Neural progenitor cell (in vitro differentiated cells): ENCODE data around the gene KRTAP19-1. TPM values are rescaled to one million over a fixed set of nuclear protein-coding genes. Genes with fewer than 3 reads are reported as not detected.
A peak's percentile ranks its signal among the peaks of the same experiment; 100 is the strongest.

Experiments
- DNase-seq: peaks from one replicate; pipeline ENCODE4 v3.0.0-alpha.2; 2016; ENCODE audit warnings: low spot score
- H2AFZ ChIP-seq: fragments of 200-600 bp; sonication (generic); replicated peaks from 2 replicates; pipeline ENCODE4 v1.6.1; 2016; ENCODE audit warnings: antibody characterized with exemption
- H3F3A ChIP-seq: fragments of 200-600 bp; sonication (generic); 2 replicates; pipeline ENCODE4 v1.6.1; 2016; ENCODE audit warnings: antibody characterized with exemption, low read depth
- H3K27ac ChIP-seq: fragments of 200-600 bp; sonication (generic); 2 replicates; pipeline ENCODE4 v1.5.1; 2016; ENCODE audit warnings: mild to moderate bottlenecking
- H3K27me3 ChIP-seq: fragments of 200-600 bp; sonication (generic); 2 replicates; pipeline ENCODE4 v1.6.1; 2016; ENCODE audit warnings: mild to moderate bottlenecking, moderate library complexity
- H3K36me3 ChIP-seq: fragments of 200-600 bp; sonication (generic); 2 replicates; pipeline ENCODE4 v1.5.1; 2016
- H3K4me1 ChIP-seq: fragments of 200-600 bp; sonication (generic); 2 replicates; pipeline ENCODE4 v1.6.1; 2016; ENCODE audit warnings: mixed run types
- H3K4me2 ChIP-seq: fragments of 200-600 bp; sonication (generic); 2 replicates; pipeline ENCODE4 v1.6.1; 2016
- H3K4me3 ChIP-seq: fragments of 200-600 bp; sonication (generic); 2 replicates; pipeline ENCODE4 v1.5.1; 2016
- H3K79me2 ChIP-seq: fragments of 200-600 bp; sonication (generic); 2 replicates; pipeline ENCODE4 v1.6.1; 2016; ENCODE audit warnings: low read depth
- H3K9ac ChIP-seq: fragments of 200-600 bp; sonication (generic); 2 replicates; pipeline ENCODE4 v1.6.1; 2016
- H3K9me3 ChIP-seq: fragments of 200-600 bp; sonication (generic); 2 replicates; pipeline ENCODE4 v1.5.1; 2016; ENCODE audit warnings: low read depth
- H4K20me1 ChIP-seq: fragments of 200-600 bp; sonication (generic); 2 replicates; pipeline ENCODE4 v1.6.1; 2016; ENCODE audit warnings: low read depth
- H3K27ac Mint-ChIP-seq: 3 replicates; pipeline ENCODE4 v1.8.0; 2021; ENCODE audit warnings: mixed read lengths
- H3K27me3 Mint-ChIP-seq: 2 replicates; pipeline ENCODE4 v1.8.0; 2022; ENCODE audit warnings: low read depth, mild to moderate bottlenecking, inconsistent platforms, moderate library complexity, mixed read lengths; ENCODE audit not compliant: insufficient read depth
- H3K36me3 Mint-ChIP-seq: 3 replicates; pipeline ENCODE4 v1.8.0; 2021; ENCODE audit warnings: mixed read lengths
- H3K4me1 Mint-ChIP-seq: 3 replicates; pipeline ENCODE4 v1.8.0; 2021; ENCODE audit warnings: mixed read lengths
- H3K4me3 Mint-ChIP-seq: 3 replicates; pipeline ENCODE4 v1.8.0; 2021; ENCODE audit warnings: mild to moderate bottlenecking, moderate library complexity, mixed read lengths
- H3K9me3 Mint-ChIP-seq: 3 replicates; pipeline ENCODE4 v1.8.0; 2020; ENCODE audit warnings: mixed read lengths
- CTCF ChIP-seq: fragments of 200-600 bp; sonication (generic); IDR thresholded peaks from 2 replicates; pipeline ENCODE4 v1.5.1; 2017; ENCODE audit warnings: antibody characterized with exemption, mild to moderate bottlenecking
- EZH2 ChIP-seq: fragments of 200-600 bp; sonication (generic); IDR thresholded peaks from 2 replicates; pipeline ENCODE4 v1.6.1; 2017; ENCODE audit warnings: antibody characterized with exemption, mild to moderate bottlenecking, moderate library complexity
- EZH2phosphoT487 ChIP-seq: fragments of 200-600 bp; sonication (generic); IDR thresholded peaks from 2 replicates; pipeline ENCODE4 v1.6.1; 2017; ENCODE audit warnings: antibody characterized with exemption
- small RNA-seq: library from RNA; depleted of rRNA; stranded (forward); fragments of <200 nt; gene quantifications from one replicate; pipeline ENCODE3, GENCODE V24; 2015
- total RNA-seq: library from RNA; depleted of rRNA; stranded (reverse); fragments of >200 nt; gene quantifications from 2 replicates; pipeline ENCODE4 v1.2.3, GENCODE V29; 2015; ENCODE audit warnings: low replicate concordance

The KRTAP19-1 gene
- total RNA-seq, 1 donor from 2014 or later = not detected

- no peaks in the 10 kb centered on the region for H3K36me3 ChIP-seq
- no peak overlapping the region for H3K27ac ChIP-seq
- Mint-ChIP-seq H3K27me3 (no peaks in the 10 kb centered on the region), H3K4me1 (no peaks in the 10 kb centered on the region), H3K27ac (no peak overlapping the region), H3K4me3 (no peak overlapping the region), H3K36me3 (no peaks in the 10 kb centered on the region), H3K9me3 (no peaks in the 10 kb centered on the region)
- no peaks in the 10 kb centered on the region for H4K20me1 ChIP-seq
- H3K79me2 ChIP-seq = no peaks in the 10 kb centered on the region
- H3K4me3 ChIP-seq = no peak overlapping the region
- no peaks in the 10 kb centered on the region for H3K27me3 ChIP-seq
- H3K9ac ChIP-seq = no peak overlapping the region
- no peak overlapping the region for H2AFZ ChIP-seq
- no peak for TF ChIP-seq EZH2
- TF ChIP-seq CTCF = no peak
- no peak for TF ChIP-seq EZH2phosphoT487
- H3F3A ChIP-seq = no peaks in the 10 kb centered on the region
- H3K4me2 ChIP-seq = no peak overlapping the region
- no peaks in the 10 kb centered on the region for H3K9me3 ChIP-seq
- DNase-seq = no peak
- H3K4me1 ChIP-seq = no peaks in the 10 kb centered on the region
These were observed 43.1 kb downstream of the KRTAP19-1 start for GRCh38 chr21:30437010-30437565.

- Mint-ChIP-seq H3K4me1 (no peaks in the 10 kb centered on the region), H3K4me3 (no peak overlapping the region), H3K36me3 (no peaks in the 10 kb centered on the region), H3K9me3 (no peaks in the 10 kb centered on the region), H3K27me3 (no peaks in the 10 kb centered on the region), H3K27ac (no peak overlapping the region)
- Histone ChIP-seq H3F3A (no peaks in the 10 kb centered on the region), H3K4me1 (no peaks in the 10 kb centered on the region), H3K27me3 (no peaks in the 10 kb centered on the region), H3K79me2 (no peaks in the 10 kb centered on the region), H3K9ac (no peak overlapping the region), H3K9me3 (no peaks in the 10 kb centered on the region), H3K36me3 (no peaks in the 10 kb centered on the region), H4K20me1 (no peaks in the 10 kb centered on the region), H3K4me2 (no peak overlapping the region), H3K4me3 (no peak overlapping the region), H2AFZ (peak overlapping the region; percentile 46), H3K27ac (no peak overlapping the region)
- DNase-seq = peak; percentile 56
- TF ChIP-seq CTCF (peak; percentile 70), EZH2 (no peak), EZH2phosphoT487 (no peak)
These were observed 46.0 kb downstream of the KRTAP19-1 start for GRCh38 chr21:30434033-30434631.

GRCh38 chr21:30430170-30430655 lies 50.0 kb downstream of the KRTAP19-1 start, which contains the start of gene KRTAP13-4:
Gene KRTAP13-4 (plus strand): TSS chr21:30430220. CDS start chr21:30430276, 56 bp downstream.
- Histone ChIP-seq H3K4me2 (no peak within 1 kb of the TSS), H3K9ac (no peak within 1 kb of the TSS), H3K27ac (no peak within 1 kb of the TSS), H3K27me3 (no peaks in the 10 kb centered on the region), H3F3A (peaks cover 18% of the 10 kb centered on the region), H3K36me3 (peaks cover 4% of the 10 kb centered on the region), H4K20me1 (no peaks in the 10 kb centered on the region), H3K4me1 (peaks cover 15% of the 10 kb centered on the region), H3K9me3 (no peaks in the 10 kb centered on the region), H3K79me2 (no peaks in the 10 kb centered on the region), H3K4me3 (no peak within 1 kb of the TSS), H2AFZ (no peak within 1 kb of the TSS)
- Mint-ChIP-seq H3K9me3 (no peaks in the 10 kb centered on the region), H3K27ac (no peak within 1 kb of the TSS), H3K27me3 (no peaks in the 10 kb centered on the region), H3K36me3 (no peaks in the 10 kb centered on the region), H3K4me3 (no peak within 1 kb of the TSS), H3K4me1 (peaks cover 15% of the 10 kb centered on the region)
- DNase-seq = no peak
- no peak for TF ChIP-seq EZH2phosphoT487
- TF ChIP-seq CTCF = no peak
- TF ChIP-seq EZH2 = no peak

Small RNA genes within 50 kb of the gene (small RNA-seq; reads per million reads assigned to genes)
- not detected for gene AP000567.1
- not detected for gene KRTAP19-10P
- gene KRTAP19-9P = not detected

Other genes with a start within 250 kb of the KRTAP19-1 start
- not detected in 2 replicates for gene KRTAP24-1, start 197.4 kb downstream of the KRTAP19-1 start, total RNA-seq
- gene KRTAP25-1, start 190.9 kb downstream of the KRTAP19-1 start, total RNA-seq = not detected in 2 replicates
- gene KRTAP26-1, start 160.1 kb downstream of the KRTAP19-1 start, total RNA-seq = not detected in 2 replicates
- gene KRTAP27-1, start 142.7 kb downstream of the KRTAP19-1 start, total RNA-seq = not detected in 2 replicates
- not detected in 2 replicates for gene KRTAP23-1, start 131.8 kb downstream of the KRTAP19-1 start, total RNA-seq
- not detected in 2 replicates for gene KRTAP13-2, start 108.1 kb downstream of the KRTAP19-1 start, total RNA-seq
- gene KRTAP13-1, start 84.3 kb downstream of the KRTAP19-1 start, total RNA-seq = not detected in 2 replicates
- not detected in 2 replicates for gene KRTAP13-3, start 54.4 kb downstream of the KRTAP19-1 start, total RNA-seq
- not detected in 2 replicates for gene KRTAP13-4, start 50.1 kb downstream of the KRTAP19-1 start, total RNA-seq
- not detected in 2 replicates for gene KRTAP15-1, start 40.1 kb downstream of the KRTAP19-1 start, total RNA-seq
- not detected in 2 replicates for gene KRTAP19-2, start 7.1 kb upstream of the KRTAP19-1 start, total RNA-seq
- not detected in 2 replicates for gene KRTAP19-3, start 11.6 kb upstream of the KRTAP19-1 start, total RNA-seq
- gene KRTAP19-4, start 16.8 kb upstream of the KRTAP19-1 start, total RNA-seq = not detected in 2 replicates
- gene KRTAP19-5, start 21.8 kb upstream of the KRTAP19-1 start, total RNA-seq = not detected in 2 replicates
- not detected in 2 replicates for gene KRTAP19-6, start 61.5 kb upstream of the KRTAP19-1 start, total RNA-seq
- not detected in 2 replicates for gene KRTAP19-7, start 80.9 kb upstream of the KRTAP19-1 start, total RNA-seq
- not detected in 2 replicates for gene KRTAP22-2, start 110.0 kb upstream of the KRTAP19-1 start, total RNA-seq
- not detected in 2 replicates for gene KRTAP6-3, start 112.1 kb upstream of the KRTAP19-1 start, total RNA-seq
- not detected in 2 replicates for gene KRTAP6-2, start 118.5 kb upstream of the KRTAP19-1 start, total RNA-seq
- not detected in 2 replicates for gene KRTAP22-1, start 120.7 kb upstream of the KRTAP19-1 start, total RNA-seq
- gene KRTAP6-1, start 133.6 kb upstream of the KRTAP19-1 start, total RNA-seq = not detected in 2 replicates
- gene KRTAP20-1, start 136.1 kb upstream of the KRTAP19-1 start, total RNA-seq = not detected in 2 replicates
- gene KRTAP20-4, start 140.3 kb upstream of the KRTAP19-1 start, total RNA-seq = not detected in 2 replicates
- not detected in 2 replicates for gene KRTAP20-2, start 154.8 kb upstream of the KRTAP19-1 start, total RNA-seq
- not detected in 2 replicates for gene KRTAP20-3, start 162.5 kb upstream of the KRTAP19-1 start, total RNA-seq
- not detected in 2 replicates for gene KRTAP21-3, start 238.4 kb upstream of the KRTAP19-1 start, total RNA-seq